ENCODE measurements around the gene SMC1A. TPM values are rescaled to one million over a fixed set of nuclear protein-coding genes. Genes with fewer than 3 reads are reported as not detected.

SMC1A gene
- total RNA-seq, 1 experiment from 2014 or later = 100 TPM

DNA sequence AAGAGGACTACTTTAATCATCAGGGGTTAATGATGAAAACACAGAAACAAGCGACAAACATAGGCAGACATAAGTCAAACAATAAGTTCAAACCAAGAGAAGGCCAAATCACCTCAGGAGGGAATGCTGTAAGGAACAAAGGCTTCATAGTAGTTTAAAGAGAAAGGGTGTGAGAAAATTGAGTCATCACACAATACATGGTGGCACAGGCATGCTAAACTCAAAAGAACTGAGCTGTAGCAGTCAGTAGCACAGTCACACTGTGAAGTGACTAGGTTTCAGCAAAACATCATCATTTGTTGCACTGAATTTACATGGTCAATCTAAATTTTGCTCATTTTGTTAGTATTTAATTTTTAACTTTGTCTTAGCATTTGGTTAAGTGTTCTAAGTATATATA, 24.2 kb downstream of the SMC1A start:
- H3K23me2 ChIP-seq (ENCODE audit: insufficient read length, low read depth, low read length, poor library complexity, severe bottlenecking) = no peaks in the 10 kb centered on the region
- H3K56ac ChIP-seq (ENCODE audit: insufficient read length, low read depth, low read length) = no peak overlapping the region
- no peak overlapping the region for H2BK20ac ChIP-seq (ENCODE audit: low read depth, low read length, poor library complexity, severe bottlenecking)
- no peak overlapping the region for H3K9ac ChIP-seq (ENCODE audit: extremely low read depth, insufficient read length, low read length)
- H3K4me3 Mint-ChIP-seq = no peak overlapping the region
- peaks cover 32% of the 10 kb centered on the region for H3K9me3 ChIP-seq (ENCODE audit: control insufficient read depth, low read depth, low read length)
- H3K4me1 Mint-ChIP-seq = peaks cover 21 to 26% of the 10 kb centered on the region in 2 experiments
- no peak overlapping the region for H3K23ac ChIP-seq (ENCODE audit: insufficient read length, low read depth, low read length)
- H2AFZ ChIP-seq (ENCODE audit: low read length) = no peak overlapping the region
- H3K27ac ChIP-seq (ENCODE audit: insufficient read length, low read depth, low read length) = no peak overlapping the region
- H3K9me3 Mint-ChIP-seq = peaks cover 54 to 72% of the 10 kb centered on the region in 2 experiments
- no peaks in the 10 kb centered on the region for H4K20me1 ChIP-seq (ENCODE audit: control insufficient read depth, insufficient read depth, insufficient read length)
- H2BK120ac ChIP-seq (ENCODE audit: low read depth, low read length, poor library complexity, severe bottlenecking) = no peak overlapping the region
- no peak overlapping the region for H3K4ac ChIP-seq (ENCODE audit: low read depth, low read length)
- WGBS (ENCODE audit: extremely low coverage, insufficient read length, low lambda C conversion rate) = no CpG with 5 or more reads among the region's 1 CpG
- H3K18ac ChIP-seq (ENCODE audit: insufficient read length, low read depth, low read length) = no peak overlapping the region
- no peak overlapping the region for H2AK5ac ChIP-seq (ENCODE audit: insufficient read length, low read length)
- no peaks in the 10 kb centered on the region for H3K27me3 ChIP-seq (ENCODE audit: insufficient read depth, low read length)
- no peaks in the 10 kb centered on the region for H3K79me1 ChIP-seq (ENCODE audit: insufficient read depth, low read depth, low read length, poor library complexity, severe bottlenecking)
- H3K14ac ChIP-seq (ENCODE audit: insufficient read depth, low read length) = no peak overlapping the region
- no peak overlapping the region for H2BK15ac ChIP-seq (ENCODE audit: low read depth, low read length)
- no peak overlapping the region; a peak in 1 of 7 replicates for H3K27ac Mint-ChIP-seq
- H3T11ph ChIP-seq (ENCODE audit: low read length) = no peak overlapping the region
- no peaks in the 10 kb centered on the region for H3K4me1 ChIP-seq (ENCODE audit: insufficient read depth, low read length)
- no peaks in the 10 kb centered on the region for H3K27me3 Mint-ChIP-seq (ENCODE audit: low read depth)
- no peak for TF ChIP-seq CTCF (conservative IDR thresholded peaks at IDR 0.05)
- H3K36me3 Mint-ChIP-seq (ENCODE audit: insufficient read depth in 1 of 3, low read depth in 3 of 3) = peaks cover 34 to 67% (median 42%) of the 10 kb centered on the region in 3 experiments; a peak in 6 of 7 replicates
- no peak overlapping the region for H4K91ac ChIP-seq (ENCODE audit: insufficient read length, low read depth, low read length)
- no peaks in the 10 kb centered on the region for H3K79me2 ChIP-seq (ENCODE audit: insufficient read depth, low read length)
- no peak overlapping the region for H3K4me2 ChIP-seq (ENCODE audit: insufficient read depth, insufficient read length, low read length)
- no peak overlapping the region for H4K5ac ChIP-seq (ENCODE audit: insufficient read length, low read depth, low read length)
- H2BK12ac ChIP-seq (ENCODE audit: insufficient read length, low read depth, low read length) = no peak overlapping the region
- H4K8ac ChIP-seq (replicated peaks; ENCODE audit: insufficient read length, low read depth, low read length) = no peak overlapping the region
- no peak overlapping the region for H2BK5ac ChIP-seq (ENCODE audit: insufficient read length, low read length)
- DNase-seq = no peak
